ENCODE results near the gene FOXP1. TPM values are rescaled to one million over a fixed set of nuclear protein-coding genes. Genes with fewer than 3 reads are reported as not detected.

The FOXP1 gene
- total and polyA plus RNA-seq, 7 experiments from 2014 or later = 104 to 537 (median 444) TPM

DNA sequence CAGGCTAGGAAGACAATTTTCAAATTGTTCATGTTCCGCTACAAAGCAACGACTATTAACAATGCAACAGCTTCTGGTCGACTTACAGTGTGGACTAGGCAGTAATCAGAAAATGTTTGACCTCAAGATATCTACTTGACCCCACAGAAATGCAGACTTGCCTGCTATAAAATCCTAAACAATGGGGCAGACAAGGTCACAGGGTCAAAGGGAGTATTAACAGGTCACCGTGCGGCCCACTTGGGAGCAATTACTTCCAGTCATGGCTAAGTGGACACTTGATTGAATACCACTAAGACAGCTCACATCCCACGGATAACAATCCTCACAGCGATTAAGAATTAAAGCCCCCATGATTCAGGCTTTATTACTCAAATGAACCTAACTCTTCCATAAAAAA lies 58.9 kb downstream of the FOXP1 start:
- Histone ChIP-seq H3K4me3 (ENCODE audit: low read length) (no peak overlapping the region), H3K9me3 (ENCODE audit: control insufficient read depth in 2 of 3, low read length in 3 of 3) (no peaks in the 10 kb centered on the region), H3K27ac (ENCODE audit: low read depth, low read length) (no peak overlapping the region), H3K27me3 (ENCODE audit: control insufficient read depth in 2 of 2, insufficient read depth in 2 of 2, low read length in 2 of 2) (no peaks in the 10 kb centered on the region), H3K36me3 (ENCODE audit: control insufficient read depth in 2 of 3, insufficient read depth in 3 of 3, low read length in 3 of 3) (no peaks in the 10 kb centered on the region), H3K4me1 (ENCODE audit: control insufficient read depth in 2 of 2, insufficient read depth in 2 of 2, low read length in 2 of 2) (no peaks in the 10 kb centered on the region)
- peaks cover 14 to 26% (median 17%) of the 10 kb centered on the region in 7 donors for H3K4me1 Mint-ChIP-seq
- no peaks in the 10 kb centered on the region for H3K27me3 Mint-ChIP-seq
- no peak overlapping the region for H3K27ac Mint-ChIP-seq
- POLR2A ChIA-PET = no interaction called here
- peaks cover 0 to 2% (median 0%) of the 10 kb centered on the region in 11 donors for H3K9me3 Mint-ChIP-seq
- ATAC-seq (no peak), DNase-seq (no peak)
- no peak overlapping the region for H3K4me3 Mint-ChIP-seq
- CTCF ChIA-PET = no interaction called here
- H3K36me3 Mint-ChIP-seq = peaks cover 0 to 6% (median 0%) of the 10 kb centered on the region in 5 donors
- intact Hi-C loops (cut with micrococcal nuclease) = no loop called here

DNA sequence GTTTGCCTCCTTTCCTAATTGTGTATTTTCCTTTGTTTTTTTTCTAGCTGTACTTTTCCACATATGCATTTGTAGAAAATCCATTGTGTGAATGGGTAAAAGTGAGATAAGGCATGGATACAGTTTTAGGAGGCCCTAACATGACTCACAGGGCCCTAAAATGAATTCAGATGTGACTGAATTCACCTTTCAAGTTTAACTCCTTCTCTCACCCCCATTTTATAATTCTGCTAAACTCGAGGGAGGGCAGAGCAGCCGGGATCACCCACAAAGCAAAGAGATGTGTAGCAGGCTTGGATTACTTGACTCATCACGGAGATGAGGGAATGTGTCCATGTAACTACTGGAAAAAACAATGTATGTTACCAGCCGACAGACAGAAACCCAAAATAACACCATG lies 59.9 kb downstream of the FOXP1 start:
- ChIA-PET CTCF (no interaction called here), POLR2A (no interaction called here)
- no peak for ATAC-seq
- Mint-ChIP-seq H3K4me3 (no peak overlapping the region), H3K27ac (no peak overlapping the region), H3K9me3 (peaks cover 0 to 2% (median 0%) of the 10 kb centered on the region in 11 donors), H3K27me3 (no peaks in the 10 kb centered on the region), H3K4me1 (peaks cover 4 to 18% (median 8%) of the 10 kb centered on the region in 7 donors), H3K36me3 (peaks cover 0 to 4% (median 2%) of the 10 kb centered on the region in 5 donors)
- no peaks in the 10 kb centered on the region for H3K4me1 ChIP-seq (ENCODE audit: control insufficient read depth in 2 of 2, insufficient read depth in 2 of 2, low read length in 2 of 2)
- H3K36me3 ChIP-seq (ENCODE audit: control insufficient read depth in 2 of 3, insufficient read depth in 3 of 3, low read length in 3 of 3) = no peaks in the 10 kb centered on the region
- intact Hi-C loops (cut with micrococcal nuclease) = no loop called here
- H3K27me3 ChIP-seq (ENCODE audit: control insufficient read depth in 2 of 2, insufficient read depth in 2 of 2, low read length in 2 of 2) = no peaks in the 10 kb centered on the region
- DNase-seq = no peak
- H3K27ac ChIP-seq (ENCODE audit: low read depth, low read length) = no peak overlapping the region
- no peaks in the 10 kb centered on the region for H3K9me3 ChIP-seq (ENCODE audit: control insufficient read depth in 2 of 3, low read length in 3 of 3)
- H3K4me3 ChIP-seq (ENCODE audit: low read length) = no peak overlapping the region

DNA sequence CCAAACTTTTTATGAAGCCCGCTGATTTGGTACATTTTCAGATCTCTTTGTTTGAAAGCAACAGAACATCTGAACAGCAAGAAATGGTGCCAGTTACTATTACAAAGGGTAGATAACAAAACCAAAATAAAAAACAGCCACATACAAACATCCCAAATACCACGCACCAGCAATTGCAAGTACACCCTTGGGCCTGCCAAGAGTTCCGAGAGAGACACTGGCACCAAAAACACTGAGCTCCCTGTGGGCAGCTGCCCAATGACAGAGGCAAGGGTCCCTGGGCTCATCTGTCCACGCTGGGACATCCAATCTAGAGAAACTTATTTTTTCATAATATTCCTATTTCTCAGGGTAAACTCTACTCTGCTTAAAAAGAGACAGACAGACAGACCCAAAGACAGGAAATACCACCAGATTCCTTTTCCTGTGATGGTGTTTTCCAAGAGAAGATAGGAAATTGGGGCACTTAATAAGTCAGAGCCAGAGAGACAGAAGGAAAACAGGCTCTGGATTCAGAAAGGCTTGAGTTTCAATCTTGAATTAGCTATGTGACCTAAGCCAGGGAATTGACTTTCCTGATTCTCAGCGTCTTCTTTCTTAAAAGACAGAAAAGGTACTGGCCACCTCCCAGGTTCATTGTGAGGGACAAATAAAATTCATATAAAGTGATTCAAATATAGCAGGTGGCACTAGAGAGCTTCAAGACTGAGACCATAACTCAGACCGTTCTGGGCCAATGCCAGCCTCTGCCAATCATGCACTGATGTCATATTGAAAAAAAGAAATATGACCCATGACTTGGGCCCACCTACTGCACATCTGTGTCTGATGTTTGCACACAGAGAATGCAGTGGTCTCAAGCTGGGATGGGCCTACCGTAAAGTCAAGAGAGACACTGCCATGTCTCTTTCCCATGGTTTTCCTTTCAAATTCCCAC lies 61.3 kb downstream of the FOXP1 start:
- Mint-ChIP-seq H3K4me3 (no peak overlapping the region), H3K4me1 (peaks cover 0 to 11% (median 4%) of the 10 kb centered on the region in 7 donors), H3K27me3 (no peaks in the 10 kb centered on the region), H3K27ac (no peak overlapping the region), H3K36me3 (peaks cover 0 to 4% (median 3%) of the 10 kb centered on the region in 5 donors), H3K9me3 (peaks cover 0 to 2% (median 0%) of the 10 kb centered on the region in 11 donors)
- Histone ChIP-seq H3K27me3 (ENCODE audit: control insufficient read depth in 2 of 2, insufficient read depth in 2 of 2, low read length in 2 of 2) (no peaks in the 10 kb centered on the region), H3K4me3 (ENCODE audit: low read length) (no peak overlapping the region), H3K9me3 (ENCODE audit: control insufficient read depth in 2 of 3, low read length in 3 of 3) (no peaks in the 10 kb centered on the region), H3K4me1 (ENCODE audit: control insufficient read depth in 2 of 2, insufficient read depth in 2 of 2, low read length in 2 of 2) (no peaks in the 10 kb centered on the region), H3K36me3 (ENCODE audit: control insufficient read depth in 2 of 3, insufficient read depth in 3 of 3, low read length in 3 of 3) (no peaks in the 10 kb centered on the region), H3K27ac (ENCODE audit: low read depth, low read length) (no peak overlapping the region)
- ChIA-PET POLR2A (no interaction called here), CTCF (no interaction called here)
- ATAC-seq (no peak), DNase-seq (no peak)
- intact Hi-C loops (cut with micrococcal nuclease) = no loop called here

DNA sequence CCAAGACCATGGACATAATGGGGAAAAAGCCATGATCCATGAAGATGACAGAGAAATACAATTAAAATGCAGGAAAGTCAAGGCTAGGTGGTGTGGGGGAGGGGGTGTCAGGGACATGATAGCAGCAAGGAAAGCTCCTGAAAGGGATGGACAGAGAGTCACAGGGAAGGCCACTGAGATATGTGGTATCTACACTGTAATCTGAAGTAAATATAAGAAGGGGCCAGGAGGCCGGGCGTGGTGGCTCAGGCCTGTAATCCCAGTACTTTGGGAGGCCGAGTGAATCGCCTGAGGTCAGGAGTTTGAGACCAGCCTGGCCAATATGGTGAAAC lies 62.5 kb downstream of the FOXP1 start:
- POLR2A ChIA-PET = no interaction called here
- no peak overlapping the region for H3K4me3 ChIP-seq (ENCODE audit: low read length)
- no peaks in the 10 kb centered on the region for H3K27me3 ChIP-seq (ENCODE audit: control insufficient read depth in 2 of 2, insufficient read depth in 2 of 2, low read length in 2 of 2)
- intact Hi-C loops (cut with micrococcal nuclease) = no loop called here
- Mint-ChIP-seq H3K36me3 (peaks cover 0 to 4% (median 3%) of the 10 kb centered on the region in 5 donors), H3K9me3 (peaks cover 0 to 2% (median 0%) of the 10 kb centered on the region in 11 donors), H3K27ac (no peak overlapping the region), H3K4me1 (peaks cover 0 to 11% (median 4%) of the 10 kb centered on the region in 7 donors), H3K27me3 (no peaks in the 10 kb centered on the region), H3K4me3 (no peak overlapping the region)
- CTCF ChIA-PET = interaction anchor here (0.6 kb wide), 1 partner anchor 326 kb away, joined by 3 read pairs; no protein-coding TSS in a partner anchor
- DNase-seq = no peak
- no peaks in the 10 kb centered on the region for H3K36me3 ChIP-seq (ENCODE audit: control insufficient read depth in 2 of 3, insufficient read depth in 3 of 3, low read length in 3 of 3)
- no peak overlapping the region for H3K27ac ChIP-seq (ENCODE audit: low read depth, low read length)
- H3K4me1 ChIP-seq (ENCODE audit: control insufficient read depth in 2 of 2, insufficient read depth in 2 of 2, low read length in 2 of 2) = no peaks in the 10 kb centered on the region
- H3K9me3 ChIP-seq (ENCODE audit: control insufficient read depth in 2 of 3, low read length in 3 of 3) = no peaks in the 10 kb centered on the region
- ATAC-seq = no peak

DNA sequence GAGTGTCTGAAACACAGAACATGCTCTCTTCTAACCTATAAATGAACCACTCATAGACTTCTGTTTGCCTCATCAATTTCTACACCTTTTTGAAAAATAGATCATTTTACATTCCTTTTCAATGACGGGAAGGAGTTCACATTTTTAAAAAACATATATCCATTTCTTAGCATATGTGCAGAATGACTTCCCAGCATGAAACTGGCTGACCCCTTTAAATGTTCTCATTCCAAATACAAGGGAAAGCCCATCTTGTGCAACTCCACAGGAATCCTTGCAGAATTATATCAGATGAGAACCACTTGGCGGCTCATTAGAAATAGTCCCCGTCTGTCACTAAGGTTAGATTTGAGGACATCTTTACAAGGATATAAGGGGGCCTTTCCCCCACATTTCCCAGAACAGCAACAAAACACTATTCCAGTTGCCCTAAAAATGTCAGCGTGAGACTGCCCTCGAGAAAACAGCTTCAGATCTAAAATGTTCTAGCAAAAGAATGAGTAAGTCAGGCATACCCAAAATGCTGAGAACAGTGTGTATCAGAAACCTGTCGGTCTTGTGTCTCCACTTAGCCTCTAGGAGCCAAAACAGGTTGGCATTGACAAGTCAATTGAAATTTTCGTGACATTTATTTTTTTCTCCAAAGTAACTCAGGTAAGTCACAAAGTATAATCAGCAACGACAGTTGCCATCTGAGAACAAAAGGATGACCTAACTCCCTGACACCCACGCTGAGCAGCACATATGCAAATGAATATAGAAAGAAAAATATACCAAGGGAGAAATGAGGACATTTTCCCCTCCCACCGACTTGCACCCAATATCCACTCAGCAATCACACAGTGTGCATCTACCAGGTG lies 63.1 kb downstream of the FOXP1 start:
- H3K27me3 Mint-ChIP-seq = no peaks in the 10 kb centered on the region
- no peak for ATAC-seq
- no peak overlapping the region for H3K27ac Mint-ChIP-seq
- intact Hi-C loops (cut with micrococcal nuclease) = no loop called here
- H3K4me3 Mint-ChIP-seq = no peak overlapping the region
- no peaks in the 10 kb centered on the region for H3K36me3 ChIP-seq (ENCODE audit: control insufficient read depth in 2 of 3, insufficient read depth in 3 of 3, low read length in 3 of 3)
- H3K27me3 ChIP-seq (ENCODE audit: control insufficient read depth in 2 of 2, insufficient read depth in 2 of 2, low read length in 2 of 2) = no peaks in the 10 kb centered on the region
- H3K36me3 Mint-ChIP-seq = peaks cover 0 to 4% (median 3%) of the 10 kb centered on the region in 5 donors
- no peak for DNase-seq
- peaks cover 0 to 11% (median 6%) of the 10 kb centered on the region in 7 donors for H3K4me1 Mint-ChIP-seq
- CTCF ChIA-PET = interaction anchor here (0.6 kb wide), 1 partner anchor 325 kb away, joined by 3 read pairs; no protein-coding TSS in a partner anchor
- H3K27ac ChIP-seq (ENCODE audit: low read depth, low read length) = no peak overlapping the region
- H3K9me3 ChIP-seq (ENCODE audit: control insufficient read depth in 2 of 3, low read length in 3 of 3) = no peaks in the 10 kb centered on the region
- no peak overlapping the region for H3K4me3 ChIP-seq (ENCODE audit: low read length)
- H3K4me1 ChIP-seq (ENCODE audit: control insufficient read depth in 2 of 2, insufficient read depth in 2 of 2, low read length in 2 of 2) = no peaks in the 10 kb centered on the region
- POLR2A ChIA-PET = no interaction called here
- peaks cover 0 to 2% (median 0%) of the 10 kb centered on the region in 11 donors for H3K9me3 Mint-ChIP-seq

DNA sequence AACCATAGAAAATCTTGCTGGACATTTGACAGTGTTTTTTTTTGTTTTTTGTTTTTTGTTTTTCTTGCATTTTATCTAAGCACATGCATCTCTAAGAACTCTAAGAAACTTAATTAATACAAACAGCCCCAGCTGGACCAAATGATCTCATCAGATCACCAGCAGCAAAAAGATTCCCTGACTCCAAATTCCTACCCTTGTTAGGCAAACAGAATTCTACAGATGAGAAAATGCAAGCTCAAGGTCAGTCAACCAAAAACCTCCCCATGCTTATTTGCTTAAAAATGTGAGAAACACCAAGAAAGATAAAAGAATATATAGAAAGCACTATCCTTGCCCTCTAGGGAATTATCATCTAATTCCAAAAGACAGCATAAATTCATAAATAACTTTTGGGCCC lies 65.4 kb downstream of the FOXP1 start:
- H3K36me3 Mint-ChIP-seq = peaks cover 0 to 3% (median 0%) of the 10 kb centered on the region in 5 donors
- ChIA-PET POLR2A (interaction anchor here (0.5 kb wide), 1 partner anchor 21 kb away, joined by 3 read pairs; no protein-coding TSS in a partner anchor), CTCF (interaction anchor here (0.7 kb wide), 1 partner anchor 204 kb away, joined by 4 read pairs; no protein-coding TSS in a partner anchor)
- no peaks in the 10 kb centered on the region for H3K27me3 Mint-ChIP-seq
- Histone ChIP-seq H3K9me3 (ENCODE audit: control insufficient read depth in 2 of 3, low read length in 3 of 3) (no peaks in the 10 kb centered on the region), H3K36me3 (ENCODE audit: control insufficient read depth in 2 of 3, insufficient read depth in 3 of 3, low read length in 3 of 3) (no peaks in the 10 kb centered on the region), H3K27ac (ENCODE audit: low read depth, low read length) (no peak overlapping the region), H3K4me1 (ENCODE audit: control insufficient read depth in 2 of 2, insufficient read depth in 2 of 2, low read length in 2 of 2) (no peaks in the 10 kb centered on the region), H3K27me3 (ENCODE audit: control insufficient read depth in 2 of 2, insufficient read depth in 2 of 2, low read length in 2 of 2) (no peaks in the 10 kb centered on the region), H3K4me3 (ENCODE audit: low read length) (no peak overlapping the region)
- peaks cover 0 to 2% (median 0%) of the 10 kb centered on the region in 11 donors for H3K9me3 Mint-ChIP-seq
- ATAC-seq = no peak
- H3K4me1 Mint-ChIP-seq = peaks cover 0 to 11% (median 6%) of the 10 kb centered on the region in 7 donors
- intact Hi-C loops (cut with micrococcal nuclease) = loop anchor here in 1 of 2 donors (10.0 kb wide), 1 partner anchor 563 kb away; no protein-coding TSS in a partner anchor
- H3K4me3 Mint-ChIP-seq = no peak overlapping the region
- peak overlapping the region in 2 of 9 donors; percentile 5 to 6 for H3K27ac Mint-ChIP-seq
- no peak for DNase-seq

All from naive thymus-derived CD4-positive, alpha-beta T cell (primary cell).